ENCODE data around the gene MYLK4. TPM values are rescaled to one million over a fixed set of nuclear protein-coding genes. Genes with fewer than 3 reads are reported as not detected.
A peak's percentile ranks its signal among the peaks of the same experiment; 100 is the strongest.

Gene MYLK4
- total and polyA plus RNA-seq, 2 donors (not counting 1 experiment from before 2014, with no cell fraction given), result 0.33 to 0.59 TPM

GRCh38 chr6:2667617-2668016, 83.1 kb downstream of the MYLK4 start:
- Histone ChIP-seq H3K9me3 (ENCODE audit: control insufficient read depth, insufficient read depth, low read depth, low read length) (no peaks in the 10 kb centered on the region), H3K79me2 (ENCODE audit: control insufficient read depth, insufficient read depth, low read length) (no peaks in the 10 kb centered on the region), H4K20me1 (ENCODE audit: control insufficient read depth, extremely low read depth, insufficient read depth, low read length) (no peaks in the 10 kb centered on the region), H3K36me3 (ENCODE audit: control insufficient read depth, insufficient read depth, low read length) (no peaks in the 10 kb centered on the region), H3K4me1 (ENCODE audit: control insufficient read depth, extremely low read depth, insufficient read depth, low read length) (no peaks in the 10 kb centered on the region), H3K27ac (ENCODE audit: insufficient read depth, low read length) (no peak overlapping the region), H3K27me3 (ENCODE audit: control insufficient read depth, insufficient read depth, low read length) (no peaks in the 10 kb centered on the region), H3K4me3 (replicated peaks in 1 of 4; ENCODE audit: control extremely low read depth in 1 of 4, insufficient read depth in 1 of 4, low read depth in 3 of 4, low read length in 4 of 4) (no peak overlapping the region), H3K4me2 (ENCODE audit: extremely low read depth, insufficient read depth, low read length) (no peak overlapping the region), H3K9ac (ENCODE audit: insufficient read depth, low read length) (no peak overlapping the region), H2AFZ (ENCODE audit: low read length) (no peak overlapping the region)
- TF ChIP-seq EZH2 (IDR thresholded peaks at IDR 0.05; ENCODE audit: low read length, missing control alignments) (no peak), CTCF (conservative IDR thresholded peaks at IDR 0.05 in 1 of 2, IDR thresholded peaks at IDR 0.05 in 1 of 2; ENCODE audit: low read depth in 1 of 2, low read length in 2 of 2) (no peak)
- DNase-seq (ENCODE audit: low read depth in 2 of 2), result no peak

- H3K9me3 ChIP-seq (ENCODE audit: control insufficient read depth, insufficient read depth, low read depth, low read length), result no peaks in the 10 kb centered on the region
- no peaks in the 10 kb centered on the region for H3K27me3 ChIP-seq (ENCODE audit: control insufficient read depth, insufficient read depth, low read length)
- H2AFZ ChIP-seq (ENCODE audit: low read length), result no peak overlapping the region
- no peaks in the 10 kb centered on the region for H3K4me1 ChIP-seq (ENCODE audit: control insufficient read depth, extremely low read depth, insufficient read depth, low read length)
- H3K36me3 ChIP-seq (ENCODE audit: control insufficient read depth, insufficient read depth, low read length), result no peaks in the 10 kb centered on the region
- no peak overlapping the region for H3K4me3 ChIP-seq (replicated peaks in 1 of 4; ENCODE audit: control extremely low read depth in 1 of 4, insufficient read depth in 1 of 4, low read depth in 3 of 4, low read length in 4 of 4)
- no peaks in the 10 kb centered on the region for H4K20me1 ChIP-seq (ENCODE audit: control insufficient read depth, extremely low read depth, insufficient read depth, low read length)
- TF ChIP-seq CTCF (conservative IDR thresholded peaks at IDR 0.05 in 1 of 2, IDR thresholded peaks at IDR 0.05 in 1 of 2; ENCODE audit: low read depth in 1 of 2, low read length in 2 of 2) (no peak), EZH2 (IDR thresholded peaks at IDR 0.05; ENCODE audit: low read length, missing control alignments) (no peak)
- no peak for DNase-seq (ENCODE audit: low read depth in 2 of 2)
- H3K79me2 ChIP-seq (ENCODE audit: control insufficient read depth, insufficient read depth, low read length), result no peaks in the 10 kb centered on the region
- no peak overlapping the region for H3K27ac ChIP-seq (ENCODE audit: insufficient read depth, low read length)
- H3K4me2 ChIP-seq (ENCODE audit: extremely low read depth, insufficient read depth, low read length), result no peak overlapping the region
- H3K9ac ChIP-seq (ENCODE audit: insufficient read depth, low read length), result no peak overlapping the region
These were observed 83.7 kb downstream of the MYLK4 start for GRCh38 chr6:2666906-2667575.

DNA sequence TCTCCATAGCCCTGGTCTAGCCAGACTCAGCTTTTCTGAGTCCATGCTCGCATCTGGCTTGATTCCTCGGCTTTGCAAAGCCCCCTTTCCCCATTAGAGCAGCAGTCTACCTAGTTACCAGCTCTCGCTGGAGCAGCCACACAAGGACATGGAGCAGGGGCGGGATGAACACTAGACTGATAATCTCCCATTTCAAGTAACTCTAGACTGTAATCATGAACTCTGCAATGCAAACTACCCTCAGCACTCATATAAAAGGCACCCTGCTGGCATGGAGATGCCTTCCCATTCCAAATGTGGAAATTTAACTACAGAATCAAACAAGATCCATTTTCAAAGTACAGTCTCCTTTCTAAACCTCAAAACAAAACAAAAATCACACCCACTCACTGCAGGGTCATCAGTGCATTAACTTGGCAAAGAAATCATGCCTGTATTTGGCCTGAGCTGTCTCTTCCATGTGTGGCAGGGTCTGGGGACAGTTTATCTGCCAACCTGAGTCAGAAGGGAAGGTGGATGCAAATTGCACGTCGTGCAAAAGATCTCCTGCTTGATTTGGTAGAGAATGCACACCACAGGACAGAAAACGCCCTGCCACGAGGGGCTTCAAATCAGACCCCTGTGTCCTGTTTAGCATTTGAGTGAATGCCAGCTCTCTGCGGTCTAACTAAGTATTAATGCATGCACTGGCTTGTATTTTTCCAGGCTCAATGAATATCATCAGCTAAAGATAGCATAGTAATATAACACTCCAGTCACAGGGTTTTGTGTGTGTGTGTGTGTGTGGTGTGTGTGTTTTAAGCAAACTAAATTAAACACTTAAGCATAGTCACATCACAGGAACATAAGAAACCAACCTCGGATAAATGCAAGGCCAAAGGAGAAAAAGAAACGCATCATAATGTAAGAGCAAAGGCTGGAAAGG, 85.3 kb downstream of the MYLK4 start:
- peak; percentile 45 to 55 for DNase-seq (ENCODE audit: low read depth in 2 of 2)
- H3K79me2 ChIP-seq (ENCODE audit: control insufficient read depth, insufficient read depth, low read length), result no peaks in the 10 kb centered on the region
- no peak overlapping the region for H3K4me2 ChIP-seq (ENCODE audit: extremely low read depth, insufficient read depth, low read length)
- no peak overlapping the region for H3K9ac ChIP-seq (ENCODE audit: insufficient read depth, low read length)
- no peak for TF ChIP-seq CTCF (conservative IDR thresholded peaks at IDR 0.05 in 1 of 2, IDR thresholded peaks at IDR 0.05 in 1 of 2; ENCODE audit: low read depth in 1 of 2, low read length in 2 of 2)
- no peaks in the 10 kb centered on the region for H3K36me3 ChIP-seq (ENCODE audit: control insufficient read depth, insufficient read depth, low read length)
- no peak overlapping the region for H3K4me3 ChIP-seq (replicated peaks in 1 of 4; ENCODE audit: control extremely low read depth in 1 of 4, insufficient read depth in 1 of 4, low read depth in 3 of 4, low read length in 4 of 4)
- no peak overlapping the region for H3K27ac ChIP-seq (ENCODE audit: insufficient read depth, low read length)
- no peaks in the 10 kb centered on the region for H3K27me3 ChIP-seq (ENCODE audit: control insufficient read depth, insufficient read depth, low read length)
- H2AFZ ChIP-seq (ENCODE audit: low read length), result no peak overlapping the region
- H4K20me1 ChIP-seq (ENCODE audit: control insufficient read depth, extremely low read depth, insufficient read depth, low read length), result no peaks in the 10 kb centered on the region
- H3K4me1 ChIP-seq (ENCODE audit: control insufficient read depth, extremely low read depth, insufficient read depth, low read length), result no peaks in the 10 kb centered on the region
- no peaks in the 10 kb centered on the region for H3K9me3 ChIP-seq (ENCODE audit: control insufficient read depth, insufficient read depth, low read depth, low read length)
